ENCODE results near the gene TAMM41. TPM values are rescaled to one million over a fixed set of nuclear protein-coding genes. Genes with fewer than 3 reads are reported as not detected.
A peak's percentile ranks its signal among the peaks of the same experiment; 100 is the strongest.

TAMM41 gene
- polyA plus RNA-seq, 2 donors, result 10.8 to 12.3 TPM

DNA sequence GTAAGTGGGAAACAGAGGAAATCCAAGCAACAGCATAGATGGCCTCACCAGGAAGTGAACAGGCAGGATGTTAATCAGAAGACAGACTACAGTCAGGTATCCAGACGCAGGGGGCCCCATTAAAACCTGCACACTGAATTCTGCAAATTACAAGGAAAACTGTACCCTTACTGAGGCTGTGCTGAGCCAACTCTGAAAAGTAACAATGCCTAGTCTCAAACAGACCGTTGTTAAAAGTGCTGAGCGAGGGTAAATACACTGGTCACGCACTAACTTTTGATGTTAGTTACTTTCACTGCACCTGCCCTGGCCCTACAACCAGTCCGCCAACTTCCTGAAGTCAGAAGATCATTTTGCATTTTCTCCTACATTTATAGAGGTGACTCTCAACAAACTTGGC lies 1.0 kb downstream of the TAMM41 start:
- H3K4me3 ChIP-seq (ENCODE audit: low read depth in 1 of 2, low read length in 2 of 2), result peak overlapping the region; percentile 98 to 99
- H3K9me3 ChIP-seq (ENCODE audit: control insufficient read depth in 2 of 2, insufficient read depth in 1 of 2, low read depth in 1 of 2, low read length in 1 of 2), result peaks cover 0 to 2% of the 10 kb centered on the region in 2 donors
- WGBS, 2 donors, result 7 to 12% methylated on average over 5 of the region's 5 CpGs
- H3K4me1 ChIP-seq (ENCODE audit: control insufficient read depth in 2 of 2, insufficient read depth in 2 of 2, low read length in 1 of 2), result peaks cover 0 to 2% of the 10 kb centered on the region in 2 donors
- H3K27me3 ChIP-seq (ENCODE audit: control insufficient read depth in 1 of 2, insufficient read depth in 2 of 2, low read length in 2 of 2), result no peaks in the 10 kb centered on the region
- peaks cover 0 to 8% of the 10 kb centered on the region in 2 donors for H3K36me3 ChIP-seq (ENCODE audit: control insufficient read depth in 2 of 2, insufficient read depth in 2 of 2, low read length in 1 of 2)
- peak overlapping the region in 1 of 2 donors; percentile 91 for H3K27ac ChIP-seq (ENCODE audit: low read depth in 2 of 2, low read length in 1 of 2)

GRCh38 chr3:11844891-11845290 lies 1.8 kb downstream of the TAMM41 start:
- H3K4me1 ChIP-seq (ENCODE audit: control insufficient read depth in 2 of 2, insufficient read depth in 2 of 2, low read length in 1 of 2), result peaks cover 0 to 2% of the 10 kb centered on the region in 2 donors
- H3K27ac ChIP-seq (ENCODE audit: low read depth in 2 of 2, low read length in 1 of 2), result no peak overlapping the region
- WGBS, 2 donors, result 64 to 69% methylated on average over 5 of the region's 5 CpGs
- no peaks in the 10 kb centered on the region for H3K27me3 ChIP-seq (ENCODE audit: control insufficient read depth in 1 of 2, insufficient read depth in 2 of 2, low read length in 2 of 2)
- H3K9me3 ChIP-seq (ENCODE audit: control insufficient read depth in 2 of 2, insufficient read depth in 1 of 2, low read depth in 1 of 2, low read length in 1 of 2), result peaks cover 0 to 2% of the 10 kb centered on the region in 2 donors
- no peak overlapping the region for H3K4me3 ChIP-seq (ENCODE audit: low read depth in 1 of 2, low read length in 2 of 2)
- H3K36me3 ChIP-seq (ENCODE audit: control insufficient read depth in 2 of 2, insufficient read depth in 2 of 2, low read length in 1 of 2), result peaks cover 0 to 8% of the 10 kb centered on the region in 2 donors

- Histone ChIP-seq H3K36me3 (ENCODE audit: control insufficient read depth in 2 of 2, insufficient read depth in 2 of 2, low read length in 1 of 2) (peaks cover 7 to 13% of the 10 kb centered on the region in 2 donors), H3K9me3 (ENCODE audit: control insufficient read depth in 2 of 2, insufficient read depth in 1 of 2, low read depth in 1 of 2, low read length in 1 of 2) (no peaks in the 10 kb centered on the region), H3K27me3 (ENCODE audit: control insufficient read depth in 1 of 2, insufficient read depth in 2 of 2, low read length in 2 of 2) (no peaks in the 10 kb centered on the region), H3K27ac (ENCODE audit: low read depth in 2 of 2, low read length in 1 of 2) (no peak overlapping the region), H3K4me1 (ENCODE audit: control insufficient read depth in 2 of 2, insufficient read depth in 2 of 2, low read length in 1 of 2) (no peaks in the 10 kb centered on the region), H3K4me3 (ENCODE audit: low read depth in 1 of 2, low read length in 2 of 2) (no peak overlapping the region)
Observed at GRCh38 chr3:11835028-11835639, 11.6 kb downstream of the TAMM41 start.

GRCh38 chr3:11832981-11833905 lies 13.4 kb downstream of the TAMM41 start:
- Histone ChIP-seq H3K9me3 (ENCODE audit: control insufficient read depth in 2 of 2, insufficient read depth in 1 of 2, low read depth in 1 of 2, low read length in 1 of 2) (no peaks in the 10 kb centered on the region), H3K27ac (ENCODE audit: low read depth in 2 of 2, low read length in 1 of 2) (no peak overlapping the region), H3K27me3 (ENCODE audit: control insufficient read depth in 1 of 2, insufficient read depth in 2 of 2, low read length in 2 of 2) (no peaks in the 10 kb centered on the region), H3K36me3 (ENCODE audit: control insufficient read depth in 2 of 2, insufficient read depth in 2 of 2, low read length in 1 of 2) (peaks cover 10 to 16% of the 10 kb centered on the region in 2 donors), H3K4me3 (ENCODE audit: low read depth in 1 of 2, low read length in 2 of 2) (no peak overlapping the region), H3K4me1 (ENCODE audit: control insufficient read depth in 2 of 2, insufficient read depth in 2 of 2, low read length in 1 of 2) (no peaks in the 10 kb centered on the region)
- 44 to 48% methylated on average over 9 of the region's 9 CpGs for WGBS, 2 donors

- peaks cover 7 to 11% of the 10 kb centered on the region in 2 donors for H3K36me3 ChIP-seq (ENCODE audit: control insufficient read depth in 2 of 2, insufficient read depth in 2 of 2, low read length in 1 of 2)
- no peak overlapping the region for H3K27ac ChIP-seq (ENCODE audit: low read depth in 2 of 2, low read length in 1 of 2)
- no peak overlapping the region for H3K4me3 ChIP-seq (ENCODE audit: low read depth in 1 of 2, low read length in 2 of 2)
- WGBS, 2 donors, result 92 to 94% methylated on average over 7 of the region's 7 CpGs
- no peaks in the 10 kb centered on the region for H3K9me3 ChIP-seq (ENCODE audit: control insufficient read depth in 2 of 2, insufficient read depth in 1 of 2, low read depth in 1 of 2, low read length in 1 of 2)
- no peaks in the 10 kb centered on the region for H3K27me3 ChIP-seq (ENCODE audit: control insufficient read depth in 1 of 2, insufficient read depth in 2 of 2, low read length in 2 of 2)
- H3K4me1 ChIP-seq (ENCODE audit: control insufficient read depth in 2 of 2, insufficient read depth in 2 of 2, low read length in 1 of 2), result no peaks in the 10 kb centered on the region
Observed at GRCh38 chr3:11829416-11829815, 17.3 kb downstream of the TAMM41 start.

- Histone ChIP-seq H3K36me3 (ENCODE audit: control insufficient read depth in 2 of 2, insufficient read depth in 2 of 2, low read length in 1 of 2) (peaks cover 7 to 11% of the 10 kb centered on the region in 2 donors), H3K27ac (ENCODE audit: low read depth in 2 of 2, low read length in 1 of 2) (no peak overlapping the region), H3K4me1 (ENCODE audit: control insufficient read depth in 2 of 2, insufficient read depth in 2 of 2, low read length in 1 of 2) (no peaks in the 10 kb centered on the region), H3K27me3 (ENCODE audit: control insufficient read depth in 1 of 2, insufficient read depth in 2 of 2, low read length in 2 of 2) (no peaks in the 10 kb centered on the region), H3K4me3 (ENCODE audit: low read depth in 1 of 2, low read length in 2 of 2) (no peak overlapping the region), H3K9me3 (ENCODE audit: control insufficient read depth in 2 of 2, insufficient read depth in 1 of 2, low read depth in 1 of 2, low read length in 1 of 2) (no peaks in the 10 kb centered on the region)
- 58 to 65% methylated on average over 1 of the region's 1 CpG for WGBS, 2 donors
Observed at GRCh38 chr3:11826628-11827265, 19.9 kb downstream of the TAMM41 start.

DNA sequence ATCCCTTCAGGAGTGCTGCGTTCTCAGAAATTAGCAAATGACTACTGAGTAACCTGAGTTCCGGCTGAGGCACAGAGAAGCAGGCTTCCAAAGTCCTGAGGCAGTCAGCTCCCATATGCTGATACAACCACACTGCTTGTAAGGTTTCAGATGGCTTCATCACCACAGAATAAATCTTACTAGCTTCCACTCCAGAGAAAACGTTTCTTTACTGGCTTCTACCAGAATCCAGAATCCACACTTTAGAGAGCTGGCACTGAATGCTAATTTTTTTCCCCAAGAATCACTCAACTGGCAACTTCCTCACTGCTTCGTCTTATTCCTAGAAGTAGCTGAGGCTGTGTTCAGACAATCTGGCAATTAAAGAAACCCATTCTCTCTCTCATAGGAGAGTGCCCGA lies 21.4 kb downstream of the TAMM41 start:
- WGBS, 2 donors, result 87 to 91% methylated on average over 5 of the region's 5 CpGs
- H3K27me3 ChIP-seq (ENCODE audit: control insufficient read depth in 1 of 2, insufficient read depth in 2 of 2, low read length in 2 of 2), result no peaks in the 10 kb centered on the region
- H3K9me3 ChIP-seq (ENCODE audit: control insufficient read depth in 2 of 2, insufficient read depth in 1 of 2, low read depth in 1 of 2, low read length in 1 of 2), result no peaks in the 10 kb centered on the region
- no peak overlapping the region for H3K4me3 ChIP-seq (ENCODE audit: low read depth in 1 of 2, low read length in 2 of 2)
- peaks cover 12 to 15% of the 10 kb centered on the region in 2 donors for H3K36me3 ChIP-seq (ENCODE audit: control insufficient read depth in 2 of 2, insufficient read depth in 2 of 2, low read length in 1 of 2)
- H3K4me1 ChIP-seq (ENCODE audit: control insufficient read depth in 2 of 2, insufficient read depth in 2 of 2, low read length in 1 of 2), result no peaks in the 10 kb centered on the region
- H3K27ac ChIP-seq (ENCODE audit: low read depth in 2 of 2, low read length in 1 of 2), result no peak overlapping the region

- 53 to 54% methylated on average over 3 of the region's 3 CpGs for WGBS, 2 donors
- no peaks in the 10 kb centered on the region for H3K27me3 ChIP-seq (ENCODE audit: control insufficient read depth in 1 of 2, insufficient read depth in 2 of 2, low read length in 2 of 2)
- no peak overlapping the region for H3K4me3 ChIP-seq (ENCODE audit: low read depth in 1 of 2, low read length in 2 of 2)
- H3K36me3 ChIP-seq (ENCODE audit: control insufficient read depth in 2 of 2, insufficient read depth in 2 of 2, low read length in 1 of 2), result peaks cover 2 to 8% of the 10 kb centered on the region in 2 donors
- H3K27ac ChIP-seq (ENCODE audit: low read depth in 2 of 2, low read length in 1 of 2), result peak overlapping the region in 1 of 2 donors; percentile 9
- H3K9me3 ChIP-seq (ENCODE audit: control insufficient read depth in 2 of 2, insufficient read depth in 1 of 2, low read depth in 1 of 2, low read length in 1 of 2), result no peaks in the 10 kb centered on the region
- peaks cover 0 to 3% of the 10 kb centered on the region in 2 donors for H3K4me1 ChIP-seq (ENCODE audit: control insufficient read depth in 2 of 2, insufficient read depth in 2 of 2, low read length in 1 of 2)
Observed at GRCh38 chr3:11820531-11821041, 26.1 kb downstream of the TAMM41 start.

GRCh38 chr3:11819146-11819689 lies 27.5 kb downstream of the TAMM41 start:
- WGBS, 2 donors, result 80 to 86% methylated on average over 4 of the region's 4 CpGs
- no peak overlapping the region for H3K27ac ChIP-seq (ENCODE audit: low read depth in 2 of 2, low read length in 1 of 2)
- H3K27me3 ChIP-seq (ENCODE audit: control insufficient read depth in 1 of 2, insufficient read depth in 2 of 2, low read length in 2 of 2), result no peaks in the 10 kb centered on the region
- H3K4me3 ChIP-seq (ENCODE audit: low read depth in 1 of 2, low read length in 2 of 2), result no peak overlapping the region
- H3K4me1 ChIP-seq (ENCODE audit: control insufficient read depth in 2 of 2, insufficient read depth in 2 of 2, low read length in 1 of 2), result peaks cover 0 to 3% of the 10 kb centered on the region in 2 donors
- peaks cover 2 to 8% of the 10 kb centered on the region in 2 donors for H3K36me3 ChIP-seq (ENCODE audit: control insufficient read depth in 2 of 2, insufficient read depth in 2 of 2, low read length in 1 of 2)
- H3K9me3 ChIP-seq (ENCODE audit: control insufficient read depth in 2 of 2, insufficient read depth in 1 of 2, low read depth in 1 of 2, low read length in 1 of 2), result no peaks in the 10 kb centered on the region

All from esophagus (tissue), 2 donors.